Ascending aorta (tissue), 2 donors: ENCODE results near the gene MYO1E. TPM values are rescaled to one million over a fixed set of nuclear protein-coding genes. Genes with fewer than 3 reads are reported as not detected.

Experiments used
- DNase-seq, 2 donors: peaks; one replicate each; pipeline ENCODE4 v3.0.0-alpha.2; 2019; ENCODE audit warnings: low spot score in 2 of 2
- H3K27ac ChIP-seq, 2 donors: fragments of 200-600 bp; sonication (generic); one replicate each; pipeline ENCODE4 v1.5.1; 2016 to 2017; ENCODE audit warnings: mild to moderate bottlenecking in 1 of 2
- H3K27me3 ChIP-seq: fragments of 200-600 bp; sonication (generic); one replicate; pipeline ENCODE4 v1.5.1; 2017
- H3K36me3 ChIP-seq, 2 donors: fragments of 200-600 bp; sonication (generic); one replicate each; pipeline ENCODE4 v1.5.1; 2016
- H3K4me1 ChIP-seq, 2 donors: fragments of 200-600 bp; sonication (generic); one replicate each; pipeline ENCODE4 v1.5.1; 2016 to 2017; ENCODE audit warnings: mild to moderate bottlenecking in 1 of 2
- H3K4me3 ChIP-seq, 2 donors: fragments of 200-600 bp; sonication (generic); one replicate each; pipeline ENCODE4 v1.5.1; 2016 to 2017; ENCODE audit warnings: mild to moderate bottlenecking in 1 of 2
- H3K9me3 ChIP-seq, 2 donors: fragments of 200-600 bp; sonication (generic); one replicate each; pipeline ENCODE4 v1.5.1; 2016
- intact Hi-C: fragments of 100-400 bp; cut with DNase I; formaldehyde crosslinking; loops from one replicate; pipeline ENCODE4 v1.15.1; 2023
- total RNA-seq: library from RNA; depleted of rRNA; stranded (reverse); fragments of >200 nt; gene quantifications from one replicate; pipeline ENCODE4 v1.1.0, GENCODE V29; 2016
- TF ChIP-seq, protein P1 (sequence below), 3 experiments: fragments of 200-600 bp in 2 of 3; fragments of 450-650 bp in 1 of 3; sonication (generic) in 2 of 3; IDR thresholded peaks; one replicate each; pipeline ENCODE4 v1.5.1; 2016 to 2019; ENCODE audit warnings: antibody characterized with exemption in 3 of 3, mild to moderate bottlenecking in 1 of 3, moderate library complexity in 1 of 3

Gene MYO1E
- total RNA-seq, 1 donor from 2014 or later = 48.0 TPM

DNA sequence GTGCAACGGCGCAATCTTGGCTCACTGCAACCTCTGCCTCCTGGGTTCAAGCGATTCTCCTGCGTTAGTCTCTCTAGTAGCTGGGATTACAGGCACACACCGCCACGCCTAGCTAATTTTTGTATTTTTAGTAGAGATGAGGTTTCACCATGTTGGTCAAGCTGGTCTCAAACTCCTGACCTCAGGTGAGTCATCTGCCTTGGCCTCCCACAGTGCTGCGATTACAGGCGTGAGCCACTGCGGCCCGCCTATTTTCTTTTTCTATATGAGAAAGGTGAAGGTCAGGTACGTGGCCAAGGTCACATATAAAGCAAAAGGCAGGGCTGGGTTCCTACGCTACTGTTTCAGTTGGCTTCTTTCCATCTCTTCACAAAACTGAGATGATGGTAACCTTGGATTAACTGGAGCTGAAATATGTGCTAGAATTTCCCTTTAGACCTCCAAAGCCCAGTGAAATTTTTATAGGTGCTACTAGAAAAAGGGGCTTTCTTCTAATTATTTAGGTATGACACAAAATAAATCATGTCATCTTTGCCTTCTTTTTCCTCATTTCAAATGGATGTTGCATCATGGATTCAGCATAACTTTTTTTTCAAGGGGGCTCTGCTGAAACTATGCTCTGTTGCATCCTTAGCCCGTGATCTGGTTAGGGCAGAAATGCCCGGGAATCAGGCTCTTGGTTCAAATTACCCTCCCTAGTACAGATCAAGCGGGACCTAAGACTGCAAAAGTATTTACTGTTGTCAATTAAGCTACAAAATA, 68.5 kb downstream of the MYO1E start:
- no peaks in the 10 kb centered on the region for H3K9me3 ChIP-seq
- H3K27me3 ChIP-seq = no peaks in the 10 kb centered on the region
- H3K4me3 ChIP-seq = no peak overlapping the region
- intact Hi-C loops = loop anchor here (5.0 kb wide), 1 partner anchor 372 kb away; the partner anchor contains the start of gene SLTM
- H3K4me1 ChIP-seq = peaks cover 12 to 51% of the 10 kb centered on the region in 2 donors
- H3K36me3 ChIP-seq = no peaks in the 10 kb centered on the region
- peak in 1 of 2 donors; percentile 62 for DNase-seq
- TF ChIP-seq, protein P1, sequence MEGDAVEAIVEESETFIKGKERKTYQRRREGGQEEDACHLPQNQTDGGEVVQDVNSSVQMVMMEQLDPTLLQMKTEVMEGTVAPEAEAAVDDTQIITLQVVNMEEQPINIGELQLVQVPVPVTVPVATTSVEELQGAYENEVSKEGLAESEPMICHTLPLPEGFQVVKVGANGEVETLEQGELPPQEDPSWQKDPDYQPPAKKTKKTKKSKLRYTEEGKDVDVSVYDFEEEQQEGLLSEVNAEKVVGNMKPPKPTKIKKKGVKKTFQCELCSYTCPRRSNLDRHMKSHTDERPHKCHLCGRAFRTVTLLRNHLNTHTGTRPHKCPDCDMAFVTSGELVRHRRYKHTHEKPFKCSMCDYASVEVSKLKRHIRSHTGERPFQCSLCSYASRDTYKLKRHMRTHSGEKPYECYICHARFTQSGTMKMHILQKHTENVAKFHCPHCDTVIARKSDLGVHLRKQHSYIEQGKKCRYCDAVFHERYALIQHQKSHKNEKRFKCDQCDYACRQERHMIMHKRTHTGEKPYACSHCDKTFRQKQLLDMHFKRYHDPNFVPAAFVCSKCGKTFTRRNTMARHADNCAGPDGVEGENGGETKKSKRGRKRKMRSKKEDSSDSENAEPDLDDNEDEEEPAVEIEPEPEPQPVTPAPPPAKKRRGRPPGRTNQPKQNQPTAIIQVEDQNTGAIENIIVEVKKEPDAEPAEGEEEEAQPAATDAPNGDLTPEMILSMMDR (IDR thresholded peaks at IDR 0.05) = no peak
- peak overlapping the region in 1 of 2 donors; percentile 84 for H3K27ac ChIP-seq

- no peak overlapping the region for H3K4me3 ChIP-seq
- H3K9me3 ChIP-seq = no peaks in the 10 kb centered on the region
- H3K27ac ChIP-seq = no peak overlapping the region
- no peaks in the 10 kb centered on the region for H3K27me3 ChIP-seq
- no peaks in the 10 kb centered on the region for H3K36me3 ChIP-seq
- peaks cover 12 to 51% of the 10 kb centered on the region in 2 donors for H3K4me1 ChIP-seq
- TF ChIP-seq, protein P1 (IDR thresholded peaks at IDR 0.05) = no peak
- intact Hi-C loops = loop anchor here (5.0 kb wide), 1 partner anchor 371 kb away; the partner anchor contains the start of gene SLTM
- peak in 1 of 2 donors; percentile 18 for DNase-seq
These were observed 69.0 kb downstream of the MYO1E start for GRCh38 chr15:59303633-59304032.

DNA sequence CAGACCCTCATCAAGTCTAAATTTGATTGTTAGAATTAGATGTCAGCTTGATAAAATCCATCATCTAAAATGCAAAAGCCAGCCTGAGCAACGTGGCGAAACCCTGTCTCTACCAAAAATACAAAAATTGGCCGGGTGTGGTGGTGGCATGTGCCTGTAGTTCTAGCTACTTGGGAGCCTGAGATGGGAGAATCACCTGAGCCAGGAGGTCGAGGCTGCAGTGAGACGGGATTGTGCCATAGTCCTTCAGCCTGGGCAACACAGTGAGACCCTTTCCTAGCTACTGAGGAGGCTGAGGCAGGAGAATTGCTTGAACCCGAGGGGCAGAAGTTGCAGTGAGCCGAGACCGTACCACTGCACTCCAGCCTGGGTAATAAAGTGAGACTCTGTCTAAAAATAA, 69.5 kb downstream of the MYO1E start:
- H3K4me1 ChIP-seq = peaks cover 12 to 52% of the 10 kb centered on the region in 2 donors
- no peaks in the 10 kb centered on the region for H3K9me3 ChIP-seq
- no peak overlapping the region for H3K27ac ChIP-seq
- no peak overlapping the region for H3K4me3 ChIP-seq
- H3K36me3 ChIP-seq = no peaks in the 10 kb centered on the region
- TF ChIP-seq, protein P1 (IDR thresholded peaks at IDR 0.05) = no peak
- DNase-seq = peak in 1 of 2 donors; percentile 50
- H3K27me3 ChIP-seq = no peaks in the 10 kb centered on the region
- intact Hi-C loops = loop anchor here (5.0 kb wide), 1 partner anchor 371 kb away; the partner anchor contains the start of gene SLTM

GRCh38 chr15:59301527-59301926, 71.1 kb downstream of the MYO1E start:
- H3K36me3 ChIP-seq = no peaks in the 10 kb centered on the region
- intact Hi-C loops = loop anchor here (5.0 kb wide), 1 partner anchor 369 kb away; the partner anchor contains the start of gene SLTM
- TF ChIP-seq, protein P1 (IDR thresholded peaks at IDR 0.05) = no peak
- no peaks in the 10 kb centered on the region for H3K9me3 ChIP-seq
- H3K27me3 ChIP-seq = no peaks in the 10 kb centered on the region
- H3K4me1 ChIP-seq = peaks cover 4 to 46% of the 10 kb centered on the region in 2 donors
- DNase-seq = peak in 1 of 2 donors; percentile 52
- H3K27ac ChIP-seq = peak overlapping the region; percentile 61 to 64
- H3K4me3 ChIP-seq = no peak overlapping the region

- TF ChIP-seq, protein P1 (IDR thresholded peaks at IDR 0.05) = no peak
- peak overlapping the region; percentile 61 to 64 for H3K27ac ChIP-seq
- no peaks in the 10 kb centered on the region for H3K27me3 ChIP-seq
- peak overlapping the region in 1 of 2 donors; percentile 23 for H3K4me3 ChIP-seq
- no peaks in the 10 kb centered on the region for H3K36me3 ChIP-seq
- DNase-seq = peak in 1 of 2 donors; percentile 73
- intact Hi-C loops = loop anchor here (5.0 kb wide), 1 partner anchor 368 kb away; the partner anchor contains the start of gene SLTM
- H3K4me1 ChIP-seq = peaks cover 10 to 51% of the 10 kb centered on the region in 2 donors
- H3K9me3 ChIP-seq = no peaks in the 10 kb centered on the region
These were observed 72.0 kb downstream of the MYO1E start for GRCh38 chr15:59300618-59301139.
